ENCODE measurements around the gene SPATS2.

The SPATS2 gene

DNA sequence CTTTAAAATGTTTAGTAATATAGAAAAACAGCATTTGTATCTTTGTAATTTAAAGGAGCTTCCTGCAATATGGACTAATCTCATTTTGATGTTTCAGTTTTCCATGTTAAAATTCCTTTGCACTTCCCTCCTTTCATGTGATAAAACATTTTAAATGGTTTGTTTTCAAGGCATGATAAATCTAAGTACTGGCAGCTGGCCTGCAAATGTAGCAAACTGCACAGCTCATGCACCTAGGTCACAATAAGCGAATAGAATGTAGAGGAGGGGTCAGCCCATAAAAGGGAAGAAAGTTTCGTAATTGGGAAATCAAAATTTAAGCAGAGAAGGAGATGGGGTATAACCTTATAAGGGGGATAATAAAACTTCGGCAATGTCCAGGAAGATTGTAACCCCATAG lies 91.6 kb downstream of the SPATS2 start:
- no peak overlapping the region for H3K4me3 ChIP-seq (ENCODE audit: low read depth, low read length)

DNA sequence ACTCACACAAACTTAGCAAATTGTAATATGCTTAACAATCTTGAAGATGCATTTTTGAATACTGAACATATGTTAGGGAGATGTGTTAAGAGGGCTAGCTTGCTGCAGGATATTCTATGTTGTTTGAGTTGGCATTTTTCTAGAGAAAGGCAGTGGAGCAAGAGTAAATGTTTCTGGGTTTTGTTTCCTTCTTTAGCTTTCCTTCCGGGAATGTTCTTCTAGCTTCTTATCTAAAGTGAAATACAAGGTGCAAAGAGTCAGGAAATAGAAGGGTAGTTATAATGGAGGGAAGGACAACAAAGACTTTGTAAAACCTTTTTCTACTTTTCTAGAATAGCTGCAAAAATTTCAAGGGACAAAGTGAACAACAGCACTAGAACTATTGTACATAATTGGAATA lies 94.0 kb downstream of the SPATS2 start:
- H3K4me3 ChIP-seq (ENCODE audit: low read depth, low read length), result no peak overlapping the region

DNA sequence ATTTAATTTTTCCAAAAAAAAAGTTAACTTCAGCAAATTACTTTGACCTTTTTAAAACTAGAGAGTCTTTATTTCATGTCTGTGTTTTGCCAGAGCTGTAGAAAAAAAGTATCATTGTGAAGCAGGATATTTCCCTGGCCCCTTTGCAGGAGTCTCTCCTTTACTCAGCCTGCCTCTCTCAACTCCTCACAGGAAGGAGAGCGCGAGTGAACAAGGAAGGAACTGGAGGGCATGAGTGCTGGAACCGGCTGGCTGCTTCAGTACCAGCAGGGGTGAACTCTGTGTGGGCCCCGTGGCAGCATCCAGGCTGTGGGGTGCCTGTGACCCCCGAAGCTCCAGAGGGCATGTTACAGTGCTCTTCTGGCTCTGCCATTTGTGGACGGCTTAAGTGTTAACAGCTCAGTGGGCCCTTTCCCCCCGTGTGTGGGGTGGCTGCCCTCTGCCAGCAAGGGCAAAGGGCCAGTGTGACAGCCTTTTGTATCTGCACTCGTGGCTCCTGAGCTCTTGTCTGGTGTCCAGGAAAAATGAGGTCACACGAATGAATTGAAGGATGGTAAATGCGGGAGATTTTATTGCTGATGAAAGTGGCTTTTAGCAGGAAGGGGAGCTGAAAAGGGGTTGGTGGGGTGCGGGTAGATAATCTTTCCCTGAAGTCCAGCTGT lies 95.0 kb downstream of the SPATS2 start:
- H3K4me3 ChIP-seq (ENCODE audit: low read depth, low read length), result no peak overlapping the region

DNA sequence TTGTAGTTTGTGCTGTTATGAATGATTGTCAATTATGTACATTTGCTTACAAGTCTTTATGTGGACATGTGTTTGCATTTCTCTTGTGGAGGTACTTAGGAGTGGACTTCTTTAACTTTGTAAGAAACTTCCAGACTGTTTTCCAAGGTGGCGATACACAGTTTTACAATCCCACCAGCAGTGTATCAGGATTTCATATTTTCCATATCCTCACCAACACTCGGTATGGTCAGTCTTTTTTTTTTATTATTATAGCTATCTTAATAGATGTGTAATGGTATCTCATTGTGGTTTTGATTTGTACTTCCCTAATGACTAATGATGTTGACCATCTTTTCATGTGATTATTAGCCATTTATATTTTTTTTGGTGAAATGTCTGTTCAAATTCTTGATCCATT lies 97.9 kb downstream of the SPATS2 start:
- H3K4me3 ChIP-seq (ENCODE audit: low read depth, low read length), result no peak overlapping the region

DNA sequence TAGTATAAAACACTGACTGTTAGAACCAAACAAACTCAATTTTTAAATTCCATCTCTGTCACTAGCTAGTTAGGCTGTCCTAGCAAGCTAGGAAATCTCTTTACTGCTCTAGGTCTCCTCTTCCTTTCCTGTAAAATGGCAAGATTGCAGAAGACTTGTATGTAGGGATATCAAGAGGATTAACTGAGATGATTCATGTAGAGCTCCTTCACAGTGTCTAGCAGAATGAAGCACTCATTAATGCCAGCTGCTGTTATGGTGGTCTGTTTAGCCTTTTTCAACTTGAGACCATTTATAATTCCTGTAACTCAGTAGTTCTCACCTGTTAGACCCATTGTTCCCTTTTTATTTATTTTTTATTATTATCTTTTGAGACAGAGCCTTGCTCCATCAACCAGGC lies 103.7 kb downstream of the SPATS2 start:
- H3K4me3 ChIP-seq (ENCODE audit: low read depth, low read length), result no peak overlapping the region

DNA sequence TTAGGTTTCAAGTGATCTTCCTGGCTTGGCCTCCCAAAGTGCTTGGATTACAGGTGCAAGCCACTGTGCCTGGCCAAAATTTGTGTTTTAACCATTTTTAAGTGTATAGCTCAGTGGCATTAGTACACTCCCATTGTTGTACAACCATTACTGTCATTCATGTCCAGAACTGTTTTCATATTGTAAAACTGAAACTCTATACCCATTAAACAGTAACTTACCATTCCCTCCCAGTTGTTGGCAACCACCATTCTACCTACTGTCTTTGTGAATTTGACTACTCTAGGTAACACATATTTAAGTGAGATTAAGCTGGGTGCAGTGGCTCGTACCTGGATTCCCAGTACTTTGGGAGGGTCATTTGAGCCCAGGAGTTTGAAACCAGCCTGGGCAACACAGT lies 104.3 kb downstream of the SPATS2 start:
- H3K4me3 ChIP-seq (ENCODE audit: low read depth, low read length), result no peak overlapping the region

DNA sequence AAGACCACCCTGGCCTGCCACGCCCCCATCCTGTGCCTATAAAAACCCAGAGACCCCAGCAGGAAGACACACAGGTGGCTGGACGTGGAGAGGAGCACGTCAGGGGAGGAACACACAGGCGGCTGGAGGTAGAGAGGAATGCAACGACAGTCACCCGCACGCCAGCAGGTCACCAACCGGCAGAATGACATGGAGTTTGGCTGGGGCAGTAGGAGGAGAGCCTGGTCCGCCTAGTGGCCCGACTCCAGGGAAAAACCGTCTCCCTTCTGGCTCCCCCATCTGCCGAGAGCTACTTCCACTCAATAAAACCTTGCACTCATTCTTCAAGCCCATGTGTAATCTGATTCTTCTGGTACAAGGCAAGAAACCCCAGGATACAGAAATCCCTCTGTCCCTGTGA lies 108.8 kb downstream of the SPATS2 start:
- no peak overlapping the region for H3K4me3 ChIP-seq (ENCODE audit: low read depth, low read length)

DNA sequence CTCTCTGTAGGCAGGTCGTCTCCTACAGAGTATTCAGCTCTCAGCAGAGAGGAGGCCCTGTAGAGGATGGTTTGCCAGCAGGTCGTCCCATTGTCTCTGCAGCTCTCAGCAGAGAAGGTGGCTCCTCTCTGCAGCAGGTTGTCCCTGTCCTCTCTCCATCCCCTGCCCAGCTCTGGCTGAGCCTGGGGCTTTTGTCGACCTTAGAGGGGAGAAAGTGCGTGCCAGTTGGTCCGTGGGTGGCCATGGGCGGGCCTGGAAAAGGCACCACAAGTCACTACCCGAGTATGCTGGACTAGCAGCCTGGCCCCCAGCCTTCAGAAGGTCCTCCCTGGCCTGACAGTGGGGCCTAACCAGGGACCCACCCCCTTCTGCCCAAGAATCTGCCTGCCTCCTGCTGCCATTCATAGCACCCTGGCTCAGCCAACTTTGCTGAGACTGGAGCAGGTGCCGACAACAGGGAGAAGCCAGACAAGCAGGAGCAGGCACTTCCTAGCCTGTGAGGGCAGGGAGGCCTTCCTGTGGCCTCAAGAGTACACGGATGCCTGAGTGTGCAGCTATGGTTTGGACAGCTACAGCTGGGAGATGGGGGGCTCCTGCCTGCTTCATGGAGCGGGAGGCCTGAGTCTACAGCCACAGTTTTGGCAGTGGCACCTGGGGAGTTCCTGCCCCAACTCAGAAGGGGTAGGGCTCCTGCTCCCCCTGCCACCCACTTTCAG lies 111.8 kb downstream of the SPATS2 start:
- no peak overlapping the region for H3K4me3 ChIP-seq (ENCODE audit: low read depth, low read length)

DNA sequence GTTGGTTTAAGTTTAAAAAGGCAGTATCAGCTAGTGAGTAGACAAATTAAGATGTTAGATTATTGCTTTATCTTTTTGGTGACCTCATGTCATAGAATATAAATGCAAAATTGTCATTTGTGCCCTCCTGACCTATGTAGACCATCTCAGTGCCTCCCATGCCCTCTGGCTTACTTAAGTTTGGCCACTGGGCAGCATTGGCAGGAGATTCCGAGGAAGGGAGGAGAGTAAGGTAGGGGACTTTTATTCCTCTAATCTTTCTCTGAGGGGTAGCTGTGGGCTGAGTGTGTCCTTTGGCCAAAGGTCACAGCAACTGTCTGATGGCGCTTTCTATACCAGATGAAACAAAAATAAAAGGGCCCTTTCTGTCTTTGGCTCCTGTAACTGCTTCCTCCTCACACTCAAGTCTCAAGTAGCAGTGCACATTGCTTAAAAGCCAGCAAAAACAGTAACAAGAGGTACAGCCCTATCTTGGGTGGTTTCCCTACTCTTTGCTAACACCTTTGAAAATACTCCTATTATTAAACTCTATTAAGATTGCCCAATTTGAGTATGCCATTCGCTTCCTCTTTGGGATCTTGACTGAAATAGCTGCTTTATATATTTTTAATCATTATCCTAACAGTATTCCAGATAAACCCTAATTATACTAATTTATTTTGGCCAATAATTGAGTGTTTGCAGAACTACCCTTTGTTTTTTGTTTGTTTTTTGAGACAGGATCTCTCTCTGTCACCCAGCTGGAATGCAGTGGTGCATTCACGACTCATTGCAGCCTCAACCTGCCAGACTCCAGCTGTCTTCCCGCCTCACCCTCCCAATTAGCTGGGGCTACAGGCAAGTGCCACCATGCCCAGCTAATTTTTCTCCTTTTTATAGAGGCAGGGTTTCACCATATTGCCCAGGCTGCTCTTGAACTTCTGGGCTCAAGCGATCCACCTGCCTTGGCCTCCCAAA lies 115.1 kb downstream of the SPATS2 start:
- H3K4me3 ChIP-seq (ENCODE audit: low read depth, low read length), result no peak overlapping the region

DNA sequence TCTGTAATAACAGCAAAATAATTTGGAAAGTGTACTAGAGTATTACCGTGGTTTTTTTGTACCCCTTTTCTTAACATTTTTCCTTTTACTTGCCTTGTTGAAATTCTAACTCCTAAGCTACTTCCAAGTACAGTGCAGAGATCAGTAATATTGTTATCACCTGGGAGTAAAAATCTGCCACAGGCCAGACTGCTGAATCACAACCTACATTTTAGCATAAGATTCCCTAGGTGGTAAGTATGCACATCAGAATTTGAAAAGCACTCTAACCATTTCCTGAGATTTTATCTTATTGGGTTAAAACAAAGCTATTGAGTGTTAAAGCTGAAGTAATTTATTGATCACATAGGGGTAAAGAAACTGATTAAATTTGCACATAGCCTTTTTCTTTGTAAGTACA lies 116.4 kb downstream of the SPATS2 start:
- H3K4me3 ChIP-seq (ENCODE audit: low read depth, low read length), result no peak overlapping the region

DNA sequence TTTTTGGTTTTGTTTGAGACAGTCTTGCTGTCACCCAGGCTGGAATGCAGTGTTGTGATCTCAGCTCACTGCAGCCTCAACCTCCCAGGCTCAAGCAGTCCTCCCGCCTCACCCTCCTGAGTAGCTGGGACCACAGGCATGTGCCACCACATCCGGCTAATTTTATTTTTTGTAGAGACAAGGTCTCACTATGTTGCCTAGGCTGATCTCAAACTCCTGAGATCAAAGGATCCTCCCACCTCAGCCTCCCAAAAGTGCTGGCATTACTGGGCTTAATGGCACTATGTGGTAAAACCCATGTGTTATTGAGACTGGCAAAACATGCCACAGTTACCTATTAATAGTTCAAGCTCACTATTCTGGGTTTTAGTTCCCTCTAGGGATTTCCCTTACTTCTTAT lies 120.3 kb downstream of the SPATS2 start:
- no peak overlapping the region for H3K4me3 ChIP-seq (ENCODE audit: low read depth, low read length)

DNA sequence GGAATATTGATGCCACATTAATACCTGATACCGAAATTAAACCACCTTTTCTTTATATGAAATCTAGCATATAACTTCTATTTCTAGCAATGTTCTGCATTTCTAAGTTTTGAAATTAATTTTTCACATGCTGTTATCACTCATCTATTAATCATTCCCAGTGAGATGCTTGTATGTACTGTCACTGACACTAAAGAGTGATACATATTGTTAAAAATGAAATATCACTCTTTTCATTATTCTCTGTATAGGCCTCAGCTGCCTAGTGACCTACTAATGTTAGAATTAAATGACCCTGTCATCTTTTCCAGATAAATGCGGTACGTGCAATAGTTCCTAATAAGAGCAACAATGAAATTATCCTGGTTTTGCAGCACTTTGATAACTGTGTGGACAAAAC lies 121.9 kb downstream of the SPATS2 start:
- H3K4me3 ChIP-seq (ENCODE audit: low read depth, low read length), result no peak overlapping the region

DNA sequence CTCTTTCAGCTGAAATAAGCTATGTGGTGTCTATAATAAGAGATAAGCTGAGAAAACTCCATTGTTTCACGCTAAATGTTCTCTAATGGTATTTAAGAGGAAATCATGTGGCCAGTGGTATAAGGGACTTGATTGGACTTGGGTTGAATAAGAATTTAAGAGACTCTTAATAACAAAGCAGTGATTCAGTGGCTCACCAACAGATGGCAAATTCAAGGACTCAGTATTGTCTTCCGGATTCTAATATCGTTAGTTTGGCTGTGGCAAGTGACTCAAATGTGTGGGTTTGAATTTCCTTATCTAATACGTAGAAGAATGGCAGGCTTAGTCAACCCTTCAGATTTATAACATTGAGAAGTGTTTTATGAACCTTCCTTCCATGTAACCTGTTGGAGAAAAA lies 122.5 kb downstream of the SPATS2 start:
- H3K4me3 ChIP-seq (ENCODE audit: low read depth, low read length), result no peak overlapping the region

DNA sequence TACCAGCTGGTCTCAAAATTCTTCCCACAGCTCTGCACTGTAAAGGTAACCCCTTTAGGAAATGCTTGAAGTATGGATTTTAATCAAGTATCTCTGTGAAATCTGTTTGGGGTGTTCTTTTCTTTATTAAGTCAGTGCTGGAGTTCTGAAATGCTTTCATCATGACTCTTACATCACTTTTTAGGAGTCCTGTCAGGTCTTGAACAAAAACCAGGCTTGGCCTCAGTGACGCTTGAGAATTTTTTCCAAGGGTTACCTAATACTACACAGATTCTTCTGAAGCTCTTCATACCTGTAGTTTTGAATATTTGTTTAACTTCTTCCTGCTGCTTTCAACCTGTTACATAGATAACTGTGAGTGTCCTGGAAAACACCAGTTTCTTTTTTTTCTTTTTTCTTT lies 124.6 kb downstream of the SPATS2 start:
- H3K4me3 ChIP-seq (ENCODE audit: low read depth, low read length), result no peak overlapping the region

DNA sequence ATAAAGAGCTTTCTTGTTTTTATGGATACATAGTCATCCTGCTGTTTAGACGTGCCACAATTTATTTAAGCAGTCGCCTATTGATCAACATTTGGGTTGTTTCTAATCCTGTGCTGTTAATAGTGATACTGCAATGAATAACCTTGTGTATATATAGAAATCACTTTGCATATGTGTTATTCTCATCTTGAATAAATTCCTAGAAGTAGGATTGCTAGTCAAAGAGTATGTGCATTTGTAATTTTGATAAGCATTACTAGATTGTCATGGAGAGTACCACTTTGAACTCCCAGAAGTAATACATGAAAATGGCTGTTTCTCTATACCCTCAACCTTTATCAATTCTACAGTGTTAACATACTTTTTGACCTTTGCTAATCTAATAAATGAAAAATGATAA lies 126.6 kb downstream of the SPATS2 start:
- H3K4me3 ChIP-seq (ENCODE audit: low read depth, low read length), result no peak overlapping the region

DNA sequence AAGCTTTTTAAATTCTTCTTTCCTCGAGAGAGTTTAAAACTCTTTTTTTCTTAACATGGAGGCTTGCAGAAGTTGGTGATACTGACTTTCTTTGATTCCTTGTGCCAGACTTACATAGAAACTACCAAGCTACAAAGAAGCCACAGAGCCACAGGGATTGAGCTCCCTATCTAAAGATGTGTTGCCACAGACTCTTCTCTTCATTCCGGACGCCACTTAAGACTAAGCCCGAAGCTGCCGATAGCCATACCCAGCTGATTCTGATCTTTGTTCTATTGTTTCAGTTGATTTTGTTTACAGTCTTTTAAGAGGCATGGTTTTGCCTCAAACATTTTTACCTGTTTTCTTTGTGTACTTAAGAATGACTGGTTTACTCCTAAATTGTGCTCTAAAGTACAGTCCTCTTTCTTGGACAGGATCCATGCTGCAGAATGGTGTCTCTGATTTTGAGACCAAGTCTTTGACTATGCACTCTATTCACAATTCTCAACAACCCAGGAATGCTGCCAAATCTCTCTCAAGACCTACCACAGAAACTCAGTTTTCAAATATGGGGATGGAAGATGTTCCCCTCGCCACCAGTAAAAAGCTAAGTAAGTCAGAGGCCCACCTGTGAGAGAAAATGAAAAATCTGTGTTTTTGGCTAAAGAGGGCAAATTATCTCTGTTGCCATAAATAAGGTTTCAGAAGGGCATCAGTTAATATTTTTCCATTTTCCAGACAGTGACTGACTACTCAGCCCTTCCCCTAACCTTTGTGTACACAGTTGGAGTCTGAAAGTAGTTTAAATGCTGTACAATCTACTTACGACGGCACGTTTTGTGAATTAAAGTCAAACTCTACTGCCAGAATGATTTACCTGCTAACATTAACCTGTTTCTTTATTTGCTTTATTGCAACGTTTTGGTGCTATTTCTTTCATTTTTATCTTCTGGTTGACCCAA lies 129.4 kb downstream of the SPATS2 start:
- no peak overlapping the region for H3K4me3 ChIP-seq (ENCODE audit: low read depth, low read length)

DNA sequence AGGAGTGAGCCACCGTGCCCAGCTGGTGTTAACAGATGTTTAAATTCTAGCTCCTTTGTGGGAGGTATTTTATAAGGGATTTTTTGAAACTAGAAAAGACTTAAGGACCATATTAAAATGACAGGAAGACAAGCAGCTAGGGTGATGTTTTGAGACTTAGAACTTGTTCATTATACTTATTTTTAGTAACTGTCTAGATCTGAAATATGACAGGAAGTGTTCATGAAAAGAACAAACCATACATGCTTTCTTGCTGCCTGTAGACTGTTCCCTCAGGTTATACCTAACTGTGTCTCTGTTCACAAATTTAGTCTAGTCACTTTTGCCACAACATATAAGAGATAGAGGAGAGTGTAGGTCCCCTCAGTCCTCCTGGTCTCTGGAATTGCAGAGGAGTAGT lies 134.6 kb downstream of the SPATS2 start:
- H3K4me3 ChIP-seq (ENCODE audit: low read depth, low read length), result no peak overlapping the region

DNA sequence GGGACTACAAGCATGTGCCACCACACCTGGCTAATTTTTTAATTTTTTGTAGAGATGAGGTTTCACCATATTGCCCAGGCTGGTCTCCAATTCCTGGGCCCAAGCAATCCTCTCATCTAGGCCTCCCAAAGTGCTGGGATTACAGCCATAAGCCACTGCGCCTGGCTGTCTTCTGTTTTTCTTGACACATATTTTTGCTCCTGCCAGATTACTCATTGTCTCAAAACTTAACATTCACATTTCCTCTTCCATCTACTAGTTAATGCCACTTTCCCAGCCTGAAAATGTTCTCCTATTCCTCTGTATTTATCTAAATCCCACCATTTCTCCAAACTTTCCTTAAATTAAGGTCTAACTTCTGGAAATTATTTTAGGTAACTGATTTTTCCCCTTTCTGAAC lies 135.3 kb downstream of the SPATS2 start:
- H3K4me3 ChIP-seq (ENCODE audit: low read depth, low read length), result no peak overlapping the region

DNA sequence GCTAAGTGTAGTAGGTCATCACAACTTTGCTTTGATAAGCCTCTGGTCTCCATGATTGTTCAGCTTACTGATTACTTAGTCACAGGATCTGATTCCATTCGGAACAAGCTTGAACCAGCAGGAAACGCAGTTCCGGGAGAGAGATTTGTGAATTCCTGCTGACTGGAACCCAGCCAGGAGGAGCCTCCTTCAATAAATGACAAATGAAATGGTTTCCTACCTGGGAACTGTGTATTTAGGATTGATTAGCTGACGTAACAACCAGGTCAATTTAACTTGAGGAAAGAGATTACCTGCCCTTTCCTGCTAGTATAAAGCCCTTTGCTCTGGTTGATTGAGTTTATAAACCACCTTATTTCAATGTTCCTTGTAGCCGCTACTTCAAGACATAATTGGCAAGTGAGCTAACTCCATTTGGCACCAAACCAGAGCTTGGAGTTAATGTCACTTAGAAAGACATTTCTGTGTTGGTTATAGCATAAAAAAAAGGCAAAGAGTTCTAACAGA lies 136.5 kb downstream of the SPATS2 start:
- no peak overlapping the region for H3K4me3 ChIP-seq (ENCODE audit: low read depth, low read length)

DNA sequence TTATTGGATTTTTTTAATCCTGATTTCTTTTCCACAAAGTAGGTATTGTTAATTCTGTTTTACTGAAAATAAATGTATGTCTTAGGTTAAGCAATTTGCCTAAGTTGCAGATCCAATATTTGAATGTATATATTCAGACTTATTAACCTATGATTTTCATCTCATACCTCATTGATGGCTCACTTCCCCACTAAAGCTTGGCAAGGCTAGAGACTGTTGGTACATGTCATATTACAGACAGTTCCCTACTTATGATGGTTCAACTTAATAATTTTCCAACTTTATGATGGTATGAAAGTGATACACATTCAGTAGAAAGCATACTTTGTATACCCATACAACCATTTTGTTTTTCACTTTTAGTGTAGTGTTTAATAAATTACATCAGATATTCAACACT lies 138.4 kb downstream of the SPATS2 start:
- H3K4me3 ChIP-seq (ENCODE audit: low read depth, low read length), result no peak overlapping the region
